GM12878 (cell line): Measurements from ENCODE around the gene RTP5. TPM values are rescaled to one million over a fixed set of nuclear protein-coding genes. Genes with fewer than 3 reads are reported as not detected.

Experiments used
- ATAC-seq: fragments of 200-7000 bp; cut with Tn5 transposase; 3 replicates; pipeline ENCODE4 v1.9.1; 2020; ENCODE audit warnings: mild to moderate bottlenecking, moderate library complexity
- BruUV-seq: library from RNA; stranded (reverse); fragments of 400-500 nt; replicated peaks from 2 replicates; lab custom pipeline; 2021; lab: Mats Ljungman, UMichigan
- CTCF ChIA-PET: fragments of 300-600 bp; sonication (Branson Sonifier 250); formaldehyde crosslinking; extraction: SDS; loops from one replicate; lab custom pipeline; 2021; ENCODE audit warnings: inconsistent platforms; lab: Yijun Ruan, JAX
- POLR2A ChIA-PET: fragments of 350-600 bp; formaldehyde crosslinking; extraction: SDS; loops from one replicate; lab custom pipeline; 2021; ENCODE audit warnings: inconsistent platforms; lab: Charles Lee
- RAD21 ChIA-PET: fragments of 300-600 bp; sonication (Branson Sonifier 250); formaldehyde crosslinking; loops from one replicate; lab custom pipeline; 2023; ENCODE audit warnings: antibody characterized with exemption; ENCODE audit not compliant: unreplicated experiment; lab: Charles Lee
- SMC1A ChIA-PET: fragments of 300-600 bp; sonication (Branson Sonifier 250); formaldehyde crosslinking; loops from one replicate; lab custom pipeline; 2023; ENCODE audit not compliant: unreplicated experiment, uncharacterized antibody; lab: Charles Lee
- DNase-seq: peaks from one replicate; pipeline ENCODE4 v3.0.0-alpha.2; 2011; ENCODE audit warnings: low read depth, low spot score
- FAIRE-seq: peaks from 3 replicates; lab custom pipeline; 2011; peaks lifted over from hg19 to GRCh38; lab: Jason Lieb, UNC
- H2AFZ ChIP-seq: 2 replicates; pipeline ENCODE4 v1.6.0; 2011; ENCODE audit warnings: low read depth, low read length, control low read depth; ENCODE audit not compliant: control insufficient read depth
- H3K27ac ChIP-seq: 2 replicates; pipeline ENCODE4 v1.5.1; 2011; ENCODE audit warnings: control low read depth; ENCODE audit not compliant: control insufficient read depth, insufficient read depth
- H3K27me3 ChIP-seq, 2 experiments: replicated peaks in 1 of 2; 2 replicates each; pipeline versions ENCODE4 v1.6.0 to v1.6.1; 2011; ENCODE audit warnings: low read length in 1 of 2; ENCODE audit not compliant: control insufficient read depth in 2 of 2, insufficient read depth in 2 of 2
- H3K36me3 ChIP-seq, 2 experiments: 2 replicates each; pipeline ENCODE4 v1.5.1; 2011; ENCODE audit warnings: low read length in 1 of 2; ENCODE audit not compliant: control insufficient read depth in 2 of 2, insufficient read depth in 2 of 2
- H3K4me1 ChIP-seq: 2 replicates; pipeline ENCODE4 v1.6.1; 2011; ENCODE audit warnings: mild to moderate bottlenecking, low read length, moderate library complexity, mixed read lengths; ENCODE audit not compliant: control insufficient read depth, insufficient read depth
- H3K4me2 ChIP-seq: 2 replicates; pipeline ENCODE4 v1.6.0; 2011; ENCODE audit warnings: control low read depth; ENCODE audit not compliant: control insufficient read depth, insufficient read depth
- H3K4me3 ChIP-seq: fragments of 200-600 bp; sonication (generic); 2 replicates; pipeline ENCODE4 v1.5.1; 2016
- H3K79me2 ChIP-seq: 2 replicates; pipeline ENCODE4 v1.6.0; 2011; ENCODE audit warnings: low read length; ENCODE audit not compliant: control insufficient read depth, insufficient read depth
- H3K9ac ChIP-seq: 2 replicates; pipeline ENCODE4 v1.8.0; 2011; ENCODE audit warnings: low read length, control low read depth, mixed read lengths; ENCODE audit not compliant: control insufficient read depth, insufficient read depth
- H3K9me3 ChIP-seq: replicated peaks from 3 replicates; pipeline ENCODE4 v1.5.1; 2011; ENCODE audit warnings: mild to moderate bottlenecking, low read length; ENCODE audit not compliant: control insufficient read depth, insufficient read depth
- H4K20me1 ChIP-seq: 2 replicates; pipeline ENCODE4 v1.6.0; 2011; ENCODE audit not compliant: control insufficient read depth, insufficient read depth
- DPF2 ChIP-seq: fragments of 450-650 bp; IDR thresholded peaks from 2 replicates; pipeline ENCODE4 v1.6.1; 2017; ENCODE audit warnings: mild to moderate bottlenecking
- EGR1 ChIP-seq, 2 experiments: IDR thresholded peaks; 1 replicate in 1 of 2; 2 replicates in 1 of 2; pipeline ENCODE4 v1.6.1; 2011 to 2012; ENCODE audit warnings: low read depth in 2 of 2, low read length in 2 of 2, borderline replicate concordance in 1 of 2, mild to moderate bottlenecking in 1 of 2, moderate library complexity in 1 of 2
- MTA3 ChIP-seq: IDR thresholded peaks from 2 replicates; pipeline ENCODE4 v1.6.1; 2012; ENCODE audit warnings: low read length, inconsistent platforms, borderline replicate concordance
- NFIC ChIP-seq: IDR thresholded peaks from 2 replicates; pipeline ENCODE4 v1.6.1; 2012; ENCODE audit warnings: low read depth, mild to moderate bottlenecking, inconsistent platforms, low read length, moderate library complexity
- PML ChIP-seq: IDR thresholded peaks from 2 replicates; pipeline ENCODE4 v1.6.1; 2012; ENCODE audit warnings: low read length, inconsistent platforms
- RELA ChIP-seq: fragments of 450-650 bp; IDR thresholded peaks from 2 replicates; pipeline ENCODE4 v1.8.0; 2014; ENCODE audit warnings: borderline replicate concordance; ENCODE audit not compliant: partially characterized antibody
- REST ChIP-seq: IDR thresholded peaks from 2 replicates; pipeline ENCODE4 v1.6.1; 2012; ENCODE audit warnings: mild to moderate bottlenecking, low read depth, low read length
- SMARCA5 ChIP-seq: fragments of 450-650 bp; IDR thresholded peaks from 2 replicates; pipeline ENCODE4 v1.6.1; 2017; ENCODE audit warnings: mild to moderate bottlenecking
- TCF7 ChIP-seq: IDR thresholded peaks from 2 replicates; pipeline ENCODE4 v1.6.1; 2014; ENCODE audit warnings: antibody characterized with exemption, borderline replicate concordance
- WGBS: methylation state at CpG from one replicate; pipeline ENCODE4 v1.1.6; 2016; ENCODE audit warnings: low lambda C conversion rate; ENCODE audit not compliant: insufficient replicate concordance, insufficient coverage; ENCODE audit errors: missing lambda C conversion rate; 5-methylcytosine and 5-hydroxymethylcytosine counted together
- in situ Hi-C: fragments of 300-500 bp; cut with MboI; formaldehyde crosslinking; loops from 9 replicates; pipeline ENCODE4 v1.14.3; 2018; ENCODE audit warnings: mixed read lengths
- intact Hi-C: fragments of 100-400 bp; cut with micrococcal nuclease; formaldehyde crosslinking; loops from one replicate; pipeline ENCODE4 v1.14.2; 2022; ENCODE audit not compliant: unreplicated experiment
- polyA plus RNA-seq, 11 experiments: library from polyadenylated mRNA; depleted of rRNA in 4 of 11; unstranded in 6 of 11; stranded (reverse) in 5 of 11; fragments of >200 nt; fragmentation: Nextera tagmentation in 4 of 11; fragmentation: Illumina TruSeq in 1 of 11; extraction: Ambion mirVana in 4 of 11; extraction: Trizol in 1 of 11; gene quantifications; 1 replicate in 1 of 11; 2 replicates in 10 of 11; pipeline versions ENCODE4 v1.2.1 to v1.2.3, GENCODE V29; 2011 to 2016; ENCODE audit warnings: inconsistent platforms in 2 of 11, missing spikeins in 2 of 11, low read depth in 1 of 11
- total RNA-seq, 4 experiments: library from RNA; depleted of rRNA in 3 of 4; stranded (reverse); fragments of >200 nt in 3 of 4; fragmentation: Illumina TruSeq in 1 of 4; extraction: Trizol in 1 of 4; gene quantifications; 2 replicates each; pipeline versions ENCODE4 v1.2.1 to v1.2.3, GENCODE V29; 2013 to 2021
- TF ChIP-seq, protein P1 (sequence below): fragments of 450-650 bp; IDR thresholded peaks from 2 replicates; pipeline ENCODE4 v1.6.1; 2018; ENCODE audit warnings: mild to moderate bottlenecking, low read depth, moderate library complexity; ENCODE audit not compliant: partially characterized antibody

RTP5 gene
- total and polyA plus RNA-seq, 10 of the 15 experiments (the other 5 are each of a cell fraction or from before 2014, with no cell fraction given) = 0.05 TPM; not detected in 9

GRCh38 chr2:241910604-241911520 lies 41.3 kb downstream of the RTP5 start:
- Histone ChIP-seq H3K9me3 (no peaks in the 10 kb centered on the region; the same call in 2 of the 3 replicates), H2AFZ (no peak overlapping the region), H3K36me3 (no peaks in the 10 kb centered on the region), H3K9ac (no peak overlapping the region), H4K20me1 (no peaks in the 10 kb centered on the region), H3K4me2 (no peak overlapping the region), H3K27me3 (no peaks in the 10 kb centered on the region), H3K27ac (no peak overlapping the region), H3K4me1 (no peaks in the 10 kb centered on the region), H3K79me2 (no peaks in the 10 kb centered on the region), H3K4me3 (no peak overlapping the region)
- ChIA-PET RAD21 (no interaction called here), SMC1A (no interaction called here), CTCF (no interaction called here), POLR2A (no interaction called here)
- intact Hi-C loops = no loop called here
- no peak for ATAC-seq
- in situ Hi-C loops = no loop called here
- 85% methylated on average over 25 of the region's 26 CpGs for WGBS
- no TSS peak for BruUV-seq
- TF ChIP-seq RELA (no peak), EGR1 (IDR thresholded peaks at IDR 0.05; ENCODE audit: borderline replicate concordance in 1 of 2, low read depth in 2 of 2, low read length in 2 of 2) (0 out of 3 replicates have a peak, but pooled peaks of 1 of the 2 experiments have one; percentile 32)
- DNase-seq = no peak
- no peak for FAIRE-seq

DNA sequence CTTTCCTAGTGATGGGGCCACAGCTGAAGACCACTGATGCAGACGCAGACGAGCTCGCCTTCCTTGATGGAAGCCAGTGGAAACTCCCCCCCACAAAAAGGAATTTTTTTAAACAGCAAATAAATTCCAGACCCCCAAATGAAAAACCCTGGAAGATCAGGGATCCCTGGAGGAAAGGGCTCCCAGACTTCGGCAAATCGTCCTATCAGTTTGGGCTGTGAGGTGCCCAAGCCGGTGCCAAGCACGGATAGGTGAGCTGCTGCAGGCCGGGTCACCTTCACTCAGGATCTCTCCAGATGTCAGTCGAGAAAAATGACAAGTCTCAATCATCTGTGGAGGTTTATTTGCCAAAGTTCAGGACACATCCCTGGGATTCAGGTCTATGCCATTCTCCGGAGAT lies 42.0 kb downstream of the RTP5 start:
- RAD21 ChIA-PET = no interaction called here
- DNase-seq (no peak), ATAC-seq (no peak), FAIRE-seq (no peak)
- Histone ChIP-seq H3K27ac (no peak overlapping the region), H3K27me3 (no peaks in the 10 kb centered on the region), H3K79me2 (no peaks in the 10 kb centered on the region), H3K9ac (no peak overlapping the region), H3K9me3 (no peaks in the 10 kb centered on the region; the same call in 2 of the 3 replicates), H2AFZ (no peak overlapping the region), H3K36me3 (no peaks in the 10 kb centered on the region), H3K4me2 (no peak overlapping the region), H4K20me1 (no peaks in the 10 kb centered on the region), H3K4me3 (no peak overlapping the region), H3K4me1 (no peaks in the 10 kb centered on the region)
- CTCF ChIA-PET = no interaction called here
- in situ Hi-C loops = no loop called here
- SMC1A ChIA-PET = no interaction called here
- intact Hi-C loops = no loop called here
- POLR2A ChIA-PET = no interaction called here
- 87% methylated on average over 10 of the region's 10 CpGs for WGBS
- no TSS peak for BruUV-seq
- TF ChIP-seq PML (no peak), REST (no peak), DPF2 (no peak), TCF7 (no peak), MTA3 (no peak), NFIC (no peak), SMARCA5 (no peak)
- TF ChIP-seq, protein P1, sequence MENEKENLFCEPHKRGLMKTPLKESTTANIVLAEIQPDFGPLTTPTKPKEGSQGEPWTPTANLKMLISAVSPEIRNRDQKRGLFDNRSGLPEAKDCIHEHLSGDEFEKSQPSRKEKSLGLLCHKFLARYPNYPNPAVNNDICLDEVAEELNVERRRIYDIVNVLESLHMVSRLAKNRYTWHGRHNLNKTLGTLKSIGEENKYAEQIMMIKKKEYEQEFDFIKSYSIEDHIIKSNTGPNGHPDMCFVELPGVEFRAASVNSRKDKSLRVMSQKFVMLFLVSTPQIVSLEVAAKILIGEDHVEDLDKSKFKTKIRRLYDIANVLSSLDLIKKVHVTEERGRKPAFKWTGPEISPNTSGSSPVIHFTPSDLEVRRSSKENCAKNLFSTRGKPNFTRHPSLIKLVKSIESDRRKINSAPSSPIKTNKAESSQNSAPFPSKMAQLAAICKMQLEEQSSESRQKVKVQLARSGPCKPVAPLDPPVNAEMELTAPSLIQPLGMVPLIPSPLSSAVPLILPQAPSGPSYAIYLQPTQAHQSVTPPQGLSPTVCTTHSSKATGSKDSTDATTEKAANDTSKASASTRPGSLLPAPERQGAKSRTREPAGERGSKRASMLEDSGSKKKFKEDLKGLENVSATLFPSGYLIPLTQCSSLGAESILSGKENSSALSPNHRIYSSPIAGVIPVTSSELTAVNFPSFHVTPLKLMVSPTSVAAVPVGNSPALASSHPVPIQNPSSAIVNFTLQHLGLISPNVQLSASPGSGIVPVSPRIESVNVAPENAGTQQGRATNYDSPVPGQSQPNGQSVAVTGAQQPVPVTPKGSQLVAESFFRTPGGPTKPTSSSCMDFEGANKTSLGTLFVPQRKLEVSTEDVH = no peak
